Stomach (tissue), 9 donors: Measurements from ENCODE around the gene ZBTB7B. TPM values are rescaled to one million over a fixed set of nuclear protein-coding genes. Genes with fewer than 3 reads are reported as not detected.

Experiments
- DNase-seq, 2 donors: peaks; one replicate each; pipeline versions ENCODE4 v3.0.0 to v3.0.0-alpha.2; 2013 to 2019
- H3K27ac ChIP-seq, 5 donors: fragments of 200-600 bp in 4 of 5; sonication (generic) in 4 of 5; one replicate each; pipeline ENCODE4 v1.5.1; 2013 to 2019; ENCODE audit warnings: mild to moderate bottlenecking in 1 of 5, moderate library complexity in 1 of 5
- H3K27me3 ChIP-seq, 3 donors: fragments of 200-600 bp; sonication (generic); one replicate each; pipeline ENCODE4 v1.5.1; 2017 to 2019; ENCODE audit warnings: mixed run types in 1 of 3
- H3K36me3 ChIP-seq, 4 donors: fragments of 200-600 bp; sonication (generic); 1 replicate in 3 of 4; 2 replicates in 1 of 4; pipeline ENCODE4 v1.5.1; 2016 to 2019
- H3K4me1 ChIP-seq, 4 donors: fragments of 200-600 bp; sonication (generic); one replicate each; pipeline ENCODE4 v1.5.1; 2016 to 2019
- H3K4me3 ChIP-seq, 4 donors: fragments of 200-600 bp; sonication (generic) in 3 of 4; one replicate each; pipeline ENCODE4 v1.5.1; 2016 to 2019; ENCODE audit warnings: mild to moderate bottlenecking in 1 of 4
- H3K9me3 ChIP-seq, 4 donors: fragments of 200-600 bp; sonication (generic); one replicate each; pipeline ENCODE4 v1.5.1; 2016 to 2019
- EP300 ChIP-seq: sonication (generic); formaldehyde crosslinking; IDR thresholded peaks from one replicate; pipeline ENCODE4 v1.6.1; 2017; ENCODE audit warnings: antibody characterized with exemption
- POLR2A ChIP-seq, 4 donors: fragments of 450-650 bp; IDR thresholded peaks; one replicate each; pipeline ENCODE4 v1.6.1; 2016; ENCODE audit warnings: antibody characterized with exemption in 4 of 4, control low read depth in 2 of 4, mild to moderate bottlenecking in 1 of 4, moderate library complexity in 1 of 4
- POLR2AphosphoS5 ChIP-seq, 3 donors: sonication (generic); formaldehyde crosslinking; IDR thresholded peaks; one replicate each; pipeline ENCODE4 v1.6.1; 2016; ENCODE audit warnings: antibody characterized with exemption in 3 of 3
- WGBS, 5 donors: extraction: QIAGEN DNeasy Blood & Tissue Kit in 3 of 5; methylation state at CpG; one replicate each; pipeline versions ENCODE4 v1.1.5 to v1.1.7; 2013 to 2018; 5-methylcytosine and 5-hydroxymethylcytosine counted together
- intact Hi-C: fragments of 100-400 bp; cut with DNase I; formaldehyde crosslinking; loops from one replicate; pipeline ENCODE4 v1.15.1; 2023; ENCODE audit warnings: low total_unique reads
- polyA plus RNA-seq, 3 donors: library from polyadenylated mRNA; stranded (reverse); fragments of 200-250 nt; gene quantifications; one replicate each; pipeline ENCODE4 v1.2.3, GENCODE V29; 2013
- small RNA-seq, 4 donors: library from RNA; depleted of rRNA; stranded (forward); fragments of <200 nt; gene quantifications; one replicate each; pipeline ENCODE3, GENCODE V24; 2016
- total RNA-seq, 5 donors: library from RNA; depleted of rRNA; stranded (reverse); fragments of >200 nt; gene quantifications; one replicate each; pipeline versions ENCODE4 v1.1.0 to v1.2.3, GENCODE V29; 2014 to 2016
- TF ChIP-seq, protein P1 (sequence below), 7 experiments: fragments of 450-650 bp in 4 of 7; fragments of 200-600 bp in 3 of 7; sonication (generic) in 3 of 7; IDR thresholded peaks; one replicate each; pipeline ENCODE4 v1.5.1; 2016 to 2019; ENCODE audit warnings: antibody characterized with exemption in 7 of 7, control low read depth in 2 of 7, mild to moderate bottlenecking in 1 of 7
- donor health status: healthy with polysubstance abuse.
- donor health status: Bipolar disorder and iron deficiency.
- donor health status: healthy.

ZBTB7B gene
- total and polyA plus RNA-seq, 8 donors = 29.6 to 134 (median 38.1) TPM

DNA sequence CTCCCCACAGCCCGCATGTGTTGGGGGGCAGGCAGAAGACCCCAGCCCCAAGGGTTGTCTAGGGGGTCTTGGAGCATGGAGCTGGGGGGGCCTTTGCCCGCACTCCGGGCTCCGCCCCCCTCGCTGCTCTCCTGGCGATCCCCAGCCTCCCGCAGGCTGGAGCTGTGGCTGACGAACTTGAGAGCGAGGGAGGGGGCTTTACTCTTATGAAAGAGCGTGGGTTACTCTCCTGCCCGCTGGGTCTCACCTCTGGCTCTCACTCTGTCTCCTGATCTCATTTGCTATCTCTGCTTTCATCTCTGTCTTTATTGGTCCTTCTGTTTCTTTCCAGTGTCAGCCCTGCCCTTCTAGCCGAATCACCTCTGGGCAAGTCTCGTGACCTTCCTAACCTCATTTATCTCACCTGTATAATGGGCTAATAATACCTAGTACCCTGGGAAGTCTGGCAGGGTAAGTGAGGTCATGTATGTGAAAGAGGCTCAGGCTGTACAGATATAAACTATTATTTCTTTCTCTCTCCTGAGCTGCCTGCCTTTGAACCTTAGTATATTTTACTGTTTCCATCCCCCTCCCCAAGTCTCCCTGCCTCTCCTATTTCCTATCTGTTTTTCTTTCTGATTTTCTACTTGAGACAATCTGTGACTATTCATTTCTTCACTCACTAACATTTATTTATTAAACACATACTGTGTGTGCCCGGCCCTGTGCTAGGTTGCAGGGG lies 61.7 kb downstream of the ZBTB7B start:
- DNase-seq = peak in 1 of 2 donors; percentile 80
- TF ChIP-seq POLR2A (IDR thresholded peaks at IDR 0.05) = no peak
- TF ChIP-seq POLR2AphosphoS5 (IDR thresholded peaks at IDR 0.05) = no peak
- TF ChIP-seq, protein P1, sequence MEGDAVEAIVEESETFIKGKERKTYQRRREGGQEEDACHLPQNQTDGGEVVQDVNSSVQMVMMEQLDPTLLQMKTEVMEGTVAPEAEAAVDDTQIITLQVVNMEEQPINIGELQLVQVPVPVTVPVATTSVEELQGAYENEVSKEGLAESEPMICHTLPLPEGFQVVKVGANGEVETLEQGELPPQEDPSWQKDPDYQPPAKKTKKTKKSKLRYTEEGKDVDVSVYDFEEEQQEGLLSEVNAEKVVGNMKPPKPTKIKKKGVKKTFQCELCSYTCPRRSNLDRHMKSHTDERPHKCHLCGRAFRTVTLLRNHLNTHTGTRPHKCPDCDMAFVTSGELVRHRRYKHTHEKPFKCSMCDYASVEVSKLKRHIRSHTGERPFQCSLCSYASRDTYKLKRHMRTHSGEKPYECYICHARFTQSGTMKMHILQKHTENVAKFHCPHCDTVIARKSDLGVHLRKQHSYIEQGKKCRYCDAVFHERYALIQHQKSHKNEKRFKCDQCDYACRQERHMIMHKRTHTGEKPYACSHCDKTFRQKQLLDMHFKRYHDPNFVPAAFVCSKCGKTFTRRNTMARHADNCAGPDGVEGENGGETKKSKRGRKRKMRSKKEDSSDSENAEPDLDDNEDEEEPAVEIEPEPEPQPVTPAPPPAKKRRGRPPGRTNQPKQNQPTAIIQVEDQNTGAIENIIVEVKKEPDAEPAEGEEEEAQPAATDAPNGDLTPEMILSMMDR (IDR thresholded peaks at IDR 0.05) = no peak
- TF ChIP-seq EP300 = no peak
- intact Hi-C loops = no loop called here
- H3K27me3 ChIP-seq = peaks cover 0 to 4% (median 0%) of the 10 kb centered on the region in 3 donors
- peaks cover 11 to 47% (median 39%) of the 10 kb centered on the region in 4 donors for H3K36me3 ChIP-seq
- H3K4me3 ChIP-seq = peak overlapping the region; percentile 73 to 91 (median 78)
- peaks cover 20 to 44% (median 40%) of the 10 kb centered on the region in 4 donors for H3K4me1 ChIP-seq
- 6 to 11% (median 9%) methylated on average over 13 to 14 of the region's 14 CpGs for WGBS, 5 donors
- H3K27ac ChIP-seq = peak overlapping the region; percentile 82 to 92 (median 89)
- no peaks in the 10 kb centered on the region for H3K9me3 ChIP-seq

DNA sequence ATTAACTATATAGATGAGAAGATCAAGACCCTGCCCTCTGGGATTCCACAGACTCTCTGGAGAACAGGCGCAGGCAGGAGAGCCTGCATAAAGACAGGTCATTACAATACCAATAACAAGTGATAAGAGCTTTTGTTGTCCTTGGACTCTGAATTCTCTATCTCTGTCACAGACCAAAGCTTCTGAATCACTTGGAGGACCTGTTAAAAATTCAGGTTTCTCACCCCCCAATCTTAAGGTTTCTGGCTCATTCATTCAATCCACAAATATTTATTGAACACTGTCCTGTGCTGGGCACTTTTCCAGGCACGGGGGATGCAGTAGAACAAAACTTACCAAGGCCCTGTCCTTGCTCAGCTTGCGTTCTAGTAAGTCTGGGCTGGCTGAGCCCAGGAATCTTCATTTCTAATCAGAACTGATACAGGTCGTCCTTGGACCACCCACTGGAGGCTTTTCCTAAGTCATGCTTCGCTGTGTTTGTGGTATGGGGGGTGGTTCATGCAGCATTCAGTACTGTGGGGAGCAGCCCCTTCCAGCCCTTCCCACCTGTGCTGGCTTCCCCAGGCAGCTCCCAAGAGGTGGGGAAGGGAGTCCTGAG lies 62.3 kb downstream of the ZBTB7B start:
- intact Hi-C loops = no loop called here
- peaks cover 20 to 49% (median 41%) of the 10 kb centered on the region in 4 donors for H3K4me1 ChIP-seq
- TF ChIP-seq EP300 = no peak
- no peak for DNase-seq
- peaks cover 0 to 4% (median 0%) of the 10 kb centered on the region in 3 donors for H3K27me3 ChIP-seq
- no peaks in the 10 kb centered on the region for H3K9me3 ChIP-seq
- 54 to 63% (median 57%) methylated on average over 5 of the region's 5 CpGs for WGBS, 5 donors
- H3K36me3 ChIP-seq = peaks cover 5 to 45% (median 34%) of the 10 kb centered on the region in 4 donors
- no peak overlapping the region for H3K27ac ChIP-seq
- peak overlapping the region in 2 of 4 donors; percentile 79 to 91 for H3K4me3 ChIP-seq

DNA sequence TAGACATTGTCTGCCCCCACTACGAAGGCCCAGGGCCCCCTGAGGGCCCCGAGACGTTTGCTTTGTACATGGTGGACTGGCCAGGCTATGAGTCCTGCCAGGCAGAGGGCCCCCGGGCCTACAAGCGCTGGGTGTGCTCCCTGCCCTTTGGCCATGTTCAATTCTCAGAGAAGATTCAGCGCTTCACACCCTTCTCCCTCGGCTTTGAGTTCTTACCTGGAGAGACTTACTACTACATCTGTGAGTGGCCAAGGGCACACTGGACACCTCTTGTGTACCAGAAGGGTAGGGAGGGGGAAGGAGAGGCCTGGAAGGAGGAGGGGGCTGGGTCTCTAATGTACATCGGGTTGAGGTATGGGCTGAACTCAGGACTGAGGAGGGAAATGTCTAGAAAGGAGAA lies 64.2 kb downstream of the ZBTB7B start:
- 73 to 89% (median 84%) methylated on average over 7 to 8 of the region's 8 CpGs for WGBS, 5 donors
- H3K4me3 ChIP-seq = no peak overlapping the region
- peaks cover 33 to 59% (median 51%) of the 10 kb centered on the region in 4 donors for H3K4me1 ChIP-seq
- intact Hi-C loops = no loop called here
- no peak overlapping the region for H3K27ac ChIP-seq
- H3K27me3 ChIP-seq = peaks cover 0 to 4% (median 0%) of the 10 kb centered on the region in 3 donors
- no peaks in the 10 kb centered on the region for H3K9me3 ChIP-seq
- peaks cover 0 to 31% (median 23%) of the 10 kb centered on the region in 4 donors for H3K36me3 ChIP-seq
- TF ChIP-seq EP300 = no peak
- no peak for TF ChIP-seq POLR2AphosphoS5 (IDR thresholded peaks at IDR 0.05)
- TF ChIP-seq POLR2A (IDR thresholded peaks at IDR 0.05) = no peak
- TF ChIP-seq, protein P1 (IDR thresholded peaks at IDR 0.05) = no peak
- DNase-seq = no peak

Small RNA genes within 50 kb of the gene (small RNA-seq; reads per million reads assigned to genes)
- gene MIR4258 = 0 reads per million in 4 donors

Other genes with a start within 250 kb of the ZBTB7B start
- 10 to 100 TPM in 1 of 5 donors, 1 to 10 TPM in 4; 1.2 to 10.7 (median 3.5) TPM for gene KCNN3, start 132.5 kb upstream of the ZBTB7B start, total RNA-seq
- under 1 TPM; 0.19 to 0.31 (median 0.25) TPM for gene KCNN3, start 132.5 kb upstream of the ZBTB7B start, polyA plus RNA-seq
- gene PMVK, start 66.1 kb upstream of the ZBTB7B start, total RNA-seq = 10 to 100 TPM; 10.1 to 47.3 (median 36.8) TPM
- gene PMVK, start 66.1 kb upstream of the ZBTB7B start, polyA plus RNA-seq = 10 to 100 TPM; 37.4 to 57.1 (median 45.2) TPM
- gene PBXIP1, start 46.7 kb upstream of the ZBTB7B start, total RNA-seq = 100 to 1,000 TPM in 1 of 5 donors, 10 to 100 TPM in 4; 66.5 to 123 (median 81.1) TPM
- gene PBXIP1, start 46.7 kb upstream of the ZBTB7B start, polyA plus RNA-seq = 10 to 100 TPM; 19.7 to 59.0 (median 33.4) TPM
- 10 to 100 TPM in 4 of 5 donors, 1 to 10 TPM in 1; 8.1 to 75.3 (median 36.2) TPM for gene PYGO2, start 41.0 kb upstream of the ZBTB7B start, total RNA-seq
- 10 to 100 TPM; 12.2 to 19.8 (median 16.1) TPM for gene PYGO2, start 41.0 kb upstream of the ZBTB7B start, polyA plus RNA-seq
- gene SHC1, start 32.1 kb upstream of the ZBTB7B start, total RNA-seq = 10 to 100 TPM; 23.2 to 81.1 (median 59.6) TPM
- 10 to 100 TPM; 43.7 to 58.8 (median 56.1) TPM for gene SHC1, start 32.1 kb upstream of the ZBTB7B start, polyA plus RNA-seq
- 10 to 100 TPM in 2 of 5 donors, 1 to 10 TPM in 3; 4.7 to 36.1 (median 5.2) TPM for gene CKS1B, start 28.1 kb upstream of the ZBTB7B start, total RNA-seq
- gene CKS1B, start 28.1 kb upstream of the ZBTB7B start, polyA plus RNA-seq = 10 to 100 TPM; 40.9 to 73.3 (median 63.9) TPM
- 10 to 100 TPM; 14.1 to 76.5 (median 54.8) TPM for gene FLAD1, start 19.5 kb upstream of the ZBTB7B start, total RNA-seq
- 10 to 100 TPM; 31.4 to 43.8 (median 40.4) TPM for gene FLAD1, start 19.5 kb upstream of the ZBTB7B start, polyA plus RNA-seq
- gene LENEP, start 9.2 kb upstream of the ZBTB7B start, total RNA-seq = 10 to 100 TPM in 1 of 5 donors, 1 to 10 TPM in 1, not detected in 3; 1.1 to 11.6 TPM
- gene LENEP, start 9.2 kb upstream of the ZBTB7B start, polyA plus RNA-seq = not detected
- 100 to 1,000 TPM in 1 of 5 donors, not detected in 4; 158 TPM for gene DCST2, start 31.0 kb downstream of the ZBTB7B start, total RNA-seq
- gene DCST2, start 31.0 kb downstream of the ZBTB7B start, polyA plus RNA-seq = 1 to 10 TPM; 1.6 to 6.6 (median 6.1) TPM
- gene DCST1, start 31.0 kb downstream of the ZBTB7B start, total RNA-seq = under 1 TPM in 2 of 5 donors, not detected in 3; 0.18 to 0.89 TPM
- gene DCST1, start 31.0 kb downstream of the ZBTB7B start, polyA plus RNA-seq = under 1 TPM in 1 of 3 donors, not detected in 2; 0.13 TPM
- 100 to 1,000 TPM in 4 of 5 donors, 10 to 100 TPM in 1; 56.2 to 335 (median 126) TPM for gene ADAM15, start 48.5 kb downstream of the ZBTB7B start, total RNA-seq
- gene ADAM15, start 48.5 kb downstream of the ZBTB7B start, polyA plus RNA-seq = 100 to 1,000 TPM; 149 to 267 (median 159) TPM
- 1 to 10 TPM in 3 of 5 donors, not detected in 2; 3.5 to 9.9 (median 5.8) TPM for gene EFNA4, start 60.9 kb downstream of the ZBTB7B start, total RNA-seq
- 10 to 100 TPM in 1 of 3 donors, 1 to 10 TPM in 2; 4.3 to 13.2 (median 6.7) TPM for gene EFNA4, start 60.9 kb downstream of the ZBTB7B start, polyA plus RNA-seq
- not detected for gene EFNA3, start 76.0 kb downstream of the ZBTB7B start, total RNA-seq
- gene EFNA3, start 76.0 kb downstream of the ZBTB7B start, polyA plus RNA-seq = 1 to 10 TPM in 2 of 3 donors, under 1 TPM in 1; 0.76 to 4.9 (median 1.5) TPM
- gene EFNA1, start 125.1 kb downstream of the ZBTB7B start, total RNA-seq = 10 to 100 TPM; 12.2 to 75.3 (median 36.0) TPM
- 10 to 100 TPM; 31.3 to 65.8 (median 47.7) TPM for gene EFNA1, start 125.1 kb downstream of the ZBTB7B start, polyA plus RNA-seq
- 100 to 1,000 TPM in 1 of 5 donors, 10 to 100 TPM in 3, 1 to 10 TPM in 1; 4.5 to 114 (median 22.5) TPM for gene SLC50A1, start 133.1 kb downstream of the ZBTB7B start, total RNA-seq
- gene SLC50A1, start 133.1 kb downstream of the ZBTB7B start, polyA plus RNA-seq = 10 to 100 TPM; 39.7 to 48.3 (median 40.2) TPM
- 10 to 100 TPM in 4 of 5 donors, not detected in 1; 13.3 to 51.3 (median 38.3) TPM for gene DPM3, start 137.7 kb downstream of the ZBTB7B start, total RNA-seq
- 100 to 1,000 TPM; 192 to 301 (median 220) TPM for gene DPM3, start 137.7 kb downstream of the ZBTB7B start, polyA plus RNA-seq
- gene KRTCAP2, start 170.5 kb downstream of the ZBTB7B start, total RNA-seq = 100 to 1,000 TPM in 3 of 5 donors, 10 to 100 TPM in 2; 60.8 to 238 (median 133) TPM
- gene KRTCAP2, start 170.5 kb downstream of the ZBTB7B start, polyA plus RNA-seq = 100 to 1,000 TPM; 183 to 399 (median 242) TPM
- gene TRIM46, start 171.0 kb downstream of the ZBTB7B start, total RNA-seq = 10 to 100 TPM in 1 of 5 donors, 1 to 10 TPM in 1, under 1 TPM in 1, not detected in 2; 0.73 to 16.9 (median 5.4) TPM
- under 1 TPM; 0.58 to 0.68 (median 0.61) TPM for gene TRIM46, start 171.0 kb downstream of the ZBTB7B start, polyA plus RNA-seq
- gene THBS3, start 205.1 kb downstream of the ZBTB7B start, total RNA-seq = 10 to 100 TPM; 11.0 to 65.9 (median 25.4) TPM
- gene THBS3, start 205.1 kb downstream of the ZBTB7B start, polyA plus RNA-seq = 10 to 100 TPM; 11.0 to 27.9 (median 17.8) TPM
- 10 to 100 TPM in 4 of 5 donors, 1 to 10 TPM in 1; 1.2 to 54.9 (median 25.2) TPM for gene MTX1, start 205.9 kb downstream of the ZBTB7B start, total RNA-seq
- 10 to 100 TPM; 48.3 to 71.1 (median 58.2) TPM for gene MTX1, start 205.9 kb downstream of the ZBTB7B start, polyA plus RNA-seq